CD4-positive, alpha-beta T cell (primary cell): Measurements from ENCODE around the gene GPC5. TPM values are rescaled to one million over a fixed set of nuclear protein-coding genes. Genes with fewer than 3 reads are reported as not detected.

Experiments
- ATAC-seq: fragments of 200-7000 bp; cut with Tn5 transposase; one replicate; pipeline ENCODE4 v1.10.0; 2022; ENCODE audit warnings: mild to moderate bottlenecking; ENCODE audit not compliant: poor library complexity
- CTCF ChIA-PET: fragments of 350-600 bp; sonication (Branson Sonifier 250); formaldehyde crosslinking; loops from one replicate; lab custom pipeline; 2021; ENCODE audit warnings: antibody characterized with exemption, inconsistent platforms; lab: Charles Lee
- POLR2A ChIA-PET: fragments of 350-600 bp; sonication (Branson Sonifier 250); formaldehyde crosslinking; loops from one replicate; lab custom pipeline; 2021; ENCODE audit warnings: antibody characterized with exemption, inconsistent platforms; lab: Charles Lee
- DNase-seq, 14 experiments: peaks; one replicate each; pipeline ENCODE4 v3.0.0-alpha.2; 2013 to 2020; ENCODE audit warnings: mixed read lengths in 2 of 14
- H3K27ac ChIP-seq, 2 donors: one replicate each; pipeline versions ENCODE4 v1.5.1 to v1.7.0; 2013; ENCODE audit warnings: low read length in 2 of 2, low read depth in 1 of 2, mild to moderate bottlenecking in 1 of 2
- H3K27me3 ChIP-seq, 2 experiments: 1 replicate in 1 of 2; 2 replicates in 1 of 2; pipeline versions ENCODE4 v1.6.1 to v1.7.0; 2013; ENCODE audit warnings: low read length in 2 of 2, control low read depth in 1 of 2, mild to moderate bottlenecking in 1 of 2, moderate library complexity in 1 of 2; ENCODE audit not compliant: insufficient read depth in 2 of 2, control insufficient read depth in 1 of 2
- H3K36me3 ChIP-seq: one replicate; pipeline ENCODE4 v1.6.1; 2013; ENCODE audit warnings: low read length, control low read depth; ENCODE audit not compliant: insufficient read depth
- H3K4me1 ChIP-seq: one replicate; pipeline ENCODE4 v1.6.1; 2013; ENCODE audit warnings: low read length, control low read depth; ENCODE audit not compliant: insufficient read depth
- H3K4me3 ChIP-seq: one replicate; pipeline ENCODE4 v1.5.1; 2013; ENCODE audit warnings: mild to moderate bottlenecking, low read length, moderate library complexity
- H3K9me3 ChIP-seq, 2 experiments: 1 replicate in 1 of 2; 2 replicates in 1 of 2; pipeline versions ENCODE4 v1.6.1 to v1.7.0; 2013; ENCODE audit warnings: low read length in 2 of 2, mild to moderate bottlenecking in 2 of 2, control low read depth in 1 of 2, moderate library complexity in 1 of 2; ENCODE audit not compliant: control insufficient read depth in 1 of 2, insufficient read depth in 1 of 2
- H3K27ac Mint-ChIP-seq: one replicate; pipeline ENCODE4 v1.8.0; 2020; ENCODE audit warnings: mixed read lengths
- H3K27me3 Mint-ChIP-seq: one replicate; pipeline ENCODE4 v1.8.0; 2021; ENCODE audit warnings: mixed read lengths
- H3K36me3 Mint-ChIP-seq: one replicate; pipeline ENCODE4 v1.8.0; 2021; ENCODE audit warnings: low read depth, mixed read lengths
- H3K4me1 Mint-ChIP-seq: one replicate; pipeline ENCODE4 v1.8.0; 2021; ENCODE audit warnings: low read depth, mixed read lengths
- H3K4me3 Mint-ChIP-seq: one replicate; pipeline ENCODE4 v1.8.0; 2020; ENCODE audit warnings: mild to moderate bottlenecking, mixed read lengths
- H3K9me3 Mint-ChIP-seq: one replicate; pipeline ENCODE4 v1.8.0; 2020; ENCODE audit warnings: mixed read lengths
- CTCF ChIP-seq: fragments of 200-600 bp; IDR thresholded peaks from one replicate; pipeline ENCODE4 v1.8.0; 2022; ENCODE audit warnings: antibody characterized with exemption, mild to moderate bottlenecking
- intact Hi-C, 2 experiments: fragments of 100-400 bp; cut with DNase I in 1 of 2; cut with micrococcal nuclease in 1 of 2; formaldehyde crosslinking; loops; one replicate each; pipeline versions ENCODE4 v1.15.1 to v1.9.0; 2023 to 2025; cut with DNase I, micrococcal nuclease
- total RNA-seq, 174 experiments: library from RNA in 2 of 174; stranded (reverse) in 2 of 174; gene quantifications; one replicate each; pipeline ENCODE4 v1.2.3 and lab custom pipeline; 2021 to 2026

Gene GPC5
- total RNA-seq, 2 experiments from 2014 or later = not detected

- H3K4me1 ChIP-seq = no peaks in the 10 kb centered on the region
- H3K36me3 ChIP-seq = no peaks in the 10 kb centered on the region
- no peaks in the 10 kb centered on the region for H3K27me3 Mint-ChIP-seq
- no peaks in the 10 kb centered on the region for H3K9me3 ChIP-seq
- H3K4me3 Mint-ChIP-seq = no peak overlapping the region
- no peak for ATAC-seq
- H3K27ac ChIP-seq = no peak overlapping the region
- no peak for DNase-seq
- H3K9me3 Mint-ChIP-seq = peaks cover 5% of the 10 kb centered on the region
- H3K4me1 Mint-ChIP-seq = no peaks in the 10 kb centered on the region
- CTCF ChIA-PET = no interaction called here
- intact Hi-C loops = no loop called here
- POLR2A ChIA-PET = no interaction called here
- no peaks in the 10 kb centered on the region for H3K27me3 ChIP-seq
- no peaks in the 10 kb centered on the region for H3K36me3 Mint-ChIP-seq
- no peak overlapping the region for H3K4me3 ChIP-seq
- H3K27ac Mint-ChIP-seq = no peak overlapping the region
- TF ChIP-seq CTCF = no peak
Observed at GRCh38 chr13:92657565-92657964, 1259.1 kb downstream of the GPC5 start.

DNA sequence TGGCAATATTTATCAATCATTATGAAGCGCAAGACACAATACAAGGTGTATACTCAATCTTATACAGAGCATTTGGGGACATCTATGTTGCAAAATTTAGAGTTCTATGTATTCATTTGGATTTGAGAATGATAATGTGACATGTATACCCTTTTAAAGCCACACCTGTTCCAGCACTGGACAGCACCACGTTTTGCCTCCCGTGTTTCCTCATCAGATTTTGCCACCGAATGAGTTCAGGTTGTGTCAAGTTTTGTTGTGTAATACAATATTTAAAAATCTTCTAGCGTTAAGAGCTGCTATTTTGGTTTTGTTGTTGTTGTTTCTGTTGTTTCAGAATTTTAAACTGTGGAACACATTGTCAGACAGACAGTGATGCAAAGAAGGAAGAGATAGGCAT is 1259.9 kb downstream of the GPC5 start:
- Mint-ChIP-seq H3K4me3 (no peak overlapping the region), H3K9me3 (peaks cover 5% of the 10 kb centered on the region), H3K27me3 (no peaks in the 10 kb centered on the region), H3K36me3 (no peaks in the 10 kb centered on the region), H3K4me1 (no peaks in the 10 kb centered on the region), H3K27ac (no peak overlapping the region)
- no peaks in the 10 kb centered on the region for H3K27me3 ChIP-seq
- POLR2A ChIA-PET = no interaction called here
- no peak overlapping the region for H3K27ac ChIP-seq
- no peaks in the 10 kb centered on the region for H3K36me3 ChIP-seq
- no peaks in the 10 kb centered on the region for H3K4me1 ChIP-seq
- CTCF ChIA-PET = no interaction called here
- no peak overlapping the region for H3K4me3 ChIP-seq
- H3K9me3 ChIP-seq = no peaks in the 10 kb centered on the region
- intact Hi-C loops = no loop called here
- ATAC-seq (no peak), DNase-seq (no peak)
- no peak for TF ChIP-seq CTCF

DNA sequence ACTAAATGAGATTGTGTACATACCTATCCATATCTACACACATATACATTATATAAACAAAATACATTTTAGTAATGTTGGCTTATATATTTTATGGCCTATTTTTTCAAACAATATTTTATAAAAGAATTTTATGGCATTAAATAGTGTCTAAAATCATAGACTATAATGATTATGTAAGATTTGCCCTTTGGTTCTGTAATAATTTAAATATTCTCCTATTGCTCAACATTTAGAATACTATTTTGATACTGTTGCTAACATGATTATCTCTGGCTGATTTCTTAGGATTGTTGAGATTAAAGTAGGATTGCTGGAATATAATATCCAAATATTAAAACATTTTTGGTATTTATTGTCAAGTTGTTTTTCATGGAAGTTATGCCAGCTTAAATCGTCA is 1263.0 kb downstream of the GPC5 start:
- H3K27ac Mint-ChIP-seq = no peak overlapping the region
- Histone ChIP-seq H3K4me1 (no peaks in the 10 kb centered on the region), H3K9me3 (no peaks in the 10 kb centered on the region), H3K27me3 (no peaks in the 10 kb centered on the region), H3K27ac (no peak overlapping the region), H3K4me3 (no peak overlapping the region), H3K36me3 (no peaks in the 10 kb centered on the region)
- no peak for TF ChIP-seq CTCF
- CTCF ChIA-PET = no interaction called here
- H3K4me3 Mint-ChIP-seq = no peak overlapping the region
- peaks cover 5% of the 10 kb centered on the region for H3K9me3 Mint-ChIP-seq
- POLR2A ChIA-PET = no interaction called here
- no peaks in the 10 kb centered on the region for H3K36me3 Mint-ChIP-seq
- H3K4me1 Mint-ChIP-seq = no peaks in the 10 kb centered on the region
- H3K27me3 Mint-ChIP-seq = no peaks in the 10 kb centered on the region
- ATAC-seq = no peak
- no peak for DNase-seq
- intact Hi-C loops = no loop called here
